ENCODE results near the gene GSTM1.

- TF ChIP-seq KDM4A (IDR thresholded peaks at IDR 0.05; ENCODE audit: low read depth, low read length, severe bottlenecking) (no peak), MAX (IDR thresholded peaks at IDR 0.05) (no peak), CTCF (IDR thresholded peaks at IDR 0.05; ENCODE audit: control extremely low read depth in 1 of 3, insufficient read depth in 1 of 3, low read depth in 1 of 3, low read length in 3 of 3) (no peak), CHD2 (IDR thresholded peaks at IDR 0.05; ENCODE audit: low read length) (no peak), POLR2A (IDR thresholded peaks at IDR 0.05; ENCODE audit: control extremely low read depth in 1 of 2, low read depth in 2 of 2, low read length in 2 of 2) (no peak)
Measured at GRCh38 chr1:109726728-109727373, 39.2 kb downstream of the GSTM1 start.
